ENCODE data around the gene GANC.

GANC gene

DNA sequence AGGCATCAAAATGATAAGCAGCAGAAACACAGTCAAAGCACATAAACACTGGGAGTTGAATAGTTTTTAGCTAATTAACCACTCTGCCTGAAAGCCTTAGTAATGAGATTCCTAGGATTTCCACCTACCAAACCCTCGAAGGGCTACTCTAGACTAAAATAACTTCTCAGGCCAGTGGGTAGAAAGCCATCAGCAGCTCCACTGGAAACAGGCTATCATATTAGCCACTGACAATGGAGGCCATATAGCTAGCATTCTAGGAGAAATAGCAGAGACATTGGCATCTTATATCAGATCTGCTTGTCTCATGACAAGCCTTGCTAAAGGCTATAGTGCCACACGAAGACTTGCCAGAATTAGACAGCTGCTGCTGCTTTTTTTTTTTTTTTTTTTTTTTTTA is 81.8 kb downstream of the GANC start:
- Mint-ChIP-seq H3K36me3 (ENCODE audit: insufficient read depth) (peaks cover 19% of the 10 kb centered on the region), H3K9me3 (no peaks in the 10 kb centered on the region), H3K4me3 (no peak overlapping the region), H3K27ac (ENCODE audit: low read depth) (no peak overlapping the region), H3K4me1 (no peaks in the 10 kb centered on the region), H3K27me3 (no peaks in the 10 kb centered on the region)
- DNase-seq (ENCODE audit: low spot score in 2 of 2) (no peak), ATAC-seq (replicated peaks; ENCODE audit: extremely low read depth, poor library complexity, severe bottlenecking) (no peak)

DNA sequence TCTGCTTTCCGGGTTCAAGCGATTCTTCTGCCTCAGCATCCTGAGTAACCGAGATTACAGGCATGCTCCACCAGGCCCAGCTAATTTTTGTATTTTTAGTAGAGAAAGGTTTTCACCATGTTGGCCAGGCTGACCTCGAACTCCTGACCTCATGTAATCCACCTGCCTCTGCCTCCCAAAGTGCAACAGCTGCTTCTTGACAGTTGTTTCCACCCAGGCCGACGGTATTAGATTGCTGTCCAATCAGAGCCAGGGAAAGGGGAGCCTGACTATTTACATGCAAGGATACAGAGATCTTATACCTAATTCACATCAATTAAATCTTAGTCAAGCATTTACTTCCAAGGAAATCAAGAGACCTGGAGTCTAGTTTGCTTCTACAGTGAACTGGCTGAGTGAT is 82.3 kb downstream of the GANC start:
- no peak overlapping the region for H3K4me3 Mint-ChIP-seq
- H3K27ac Mint-ChIP-seq (ENCODE audit: low read depth) = no peak overlapping the region
- H3K4me1 Mint-ChIP-seq = no peaks in the 10 kb centered on the region
- ATAC-seq (replicated peaks; ENCODE audit: extremely low read depth, poor library complexity, severe bottlenecking) (no peak), DNase-seq (ENCODE audit: low spot score in 2 of 2) (no peak)
- no peaks in the 10 kb centered on the region for H3K9me3 Mint-ChIP-seq
- peaks cover 19% of the 10 kb centered on the region for H3K36me3 Mint-ChIP-seq (ENCODE audit: insufficient read depth)
- no peaks in the 10 kb centered on the region for H3K27me3 Mint-ChIP-seq

DNA sequence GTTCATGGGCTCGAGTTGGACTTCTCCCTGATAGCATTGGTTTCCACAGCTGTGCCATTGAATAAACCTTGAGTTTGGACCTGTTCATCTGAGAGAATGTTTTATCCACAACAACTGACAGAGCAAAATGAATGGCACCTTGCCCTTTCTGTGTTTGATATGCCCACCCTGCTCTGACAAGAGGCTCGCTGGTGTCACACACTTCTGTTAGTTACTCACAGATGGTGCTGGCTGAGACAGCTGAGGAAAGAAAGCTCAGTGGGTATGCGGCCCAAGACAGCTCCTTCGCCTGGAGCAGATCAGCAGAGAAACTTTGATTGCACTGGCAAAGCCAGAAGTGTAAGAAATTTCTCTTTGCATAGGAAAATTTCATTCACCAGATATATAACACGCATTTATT is 83.8 kb downstream of the GANC start:
- Mint-ChIP-seq H3K4me1 (no peaks in the 10 kb centered on the region), H3K9me3 (no peaks in the 10 kb centered on the region), H3K4me3 (no peak overlapping the region), H3K36me3 (ENCODE audit: insufficient read depth) (peaks cover 12% of the 10 kb centered on the region), H3K27me3 (no peaks in the 10 kb centered on the region), H3K27ac (ENCODE audit: low read depth) (no peak overlapping the region)
- ATAC-seq (replicated peaks; ENCODE audit: extremely low read depth, poor library complexity, severe bottlenecking) (no peak), DNase-seq (ENCODE audit: low spot score in 2 of 2) (no peak)

DNA sequence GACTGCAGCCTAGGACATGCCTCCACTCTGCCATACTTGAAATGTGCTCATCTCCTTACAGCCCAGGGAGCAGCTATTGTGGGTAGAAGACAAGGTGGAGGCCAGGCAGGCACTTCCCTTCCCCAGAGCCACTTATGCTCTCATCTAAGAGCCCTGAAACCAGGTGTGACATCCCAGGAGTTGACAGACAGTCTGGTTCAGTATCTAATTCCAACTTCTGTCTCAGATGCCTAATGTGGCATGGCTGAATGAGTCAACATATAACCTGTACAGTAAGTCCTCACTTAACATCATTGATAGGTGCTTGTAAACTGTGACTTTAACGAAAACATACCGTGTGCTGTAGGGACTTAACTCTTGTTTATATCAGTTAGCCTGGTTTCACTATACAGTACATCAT is 85.1 kb downstream of the GANC start:
- Mint-ChIP-seq H3K36me3 (ENCODE audit: insufficient read depth) (peaks cover 5% of the 10 kb centered on the region), H3K4me1 (no peaks in the 10 kb centered on the region)
- no peak for ATAC-seq (replicated peaks; ENCODE audit: extremely low read depth, poor library complexity, severe bottlenecking)

DNA sequence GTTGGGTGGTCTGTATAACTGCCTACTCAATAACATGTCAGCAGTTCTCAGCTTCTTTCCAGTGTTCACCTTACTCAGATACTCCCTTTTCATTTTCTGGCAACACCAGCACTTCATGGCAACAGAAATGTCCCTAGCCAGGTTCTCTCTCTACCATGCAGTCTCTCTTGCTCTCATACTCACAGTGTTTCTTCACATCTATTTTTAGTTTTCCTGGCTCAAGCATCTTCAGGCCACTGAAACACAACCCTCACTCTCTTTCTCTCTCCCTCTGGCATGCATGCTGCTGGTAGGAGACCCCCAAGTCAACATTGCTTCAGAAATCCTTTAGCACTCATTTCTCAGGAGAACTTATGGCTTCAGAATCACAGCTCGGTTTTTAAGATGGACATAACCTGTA is 86.2 kb downstream of the GANC start, which contains the start of gene CAPN3:
Gene CAPN3 (plus strand): TSS at position 253 of the 400 bp plus-strand sequence. CDS start 305 bp downstream, outside the sequence.
- Mint-ChIP-seq H3K9me3 (no peaks in the 10 kb centered on the region), H3K27me3 (no peaks in the 10 kb centered on the region), H3K27ac (ENCODE audit: low read depth) (no peak within 1 kb of the TSS), H3K4me3 (no peak within 1 kb of the TSS), H3K4me1 (no peaks in the 10 kb centered on the region), H3K36me3 (ENCODE audit: insufficient read depth) (peaks cover 3% of the 10 kb centered on the region)
- DNase-seq (ENCODE audit: low spot score in 2 of 2) (no peak), ATAC-seq (replicated peaks; ENCODE audit: extremely low read depth, poor library complexity, severe bottlenecking) (no peak)

More for the DNA sequence above, 85.1 kb downstream of the GANC start:
- Mint-ChIP-seq H3K4me3 (no peak overlapping the region), H3K27ac (ENCODE audit: low read depth) (no peak overlapping the region), H3K9me3 (no peaks in the 10 kb centered on the region), H3K27me3 (no peaks in the 10 kb centered on the region)
- DNase-seq (ENCODE audit: low spot score in 2 of 2) = no peak

DNA sequence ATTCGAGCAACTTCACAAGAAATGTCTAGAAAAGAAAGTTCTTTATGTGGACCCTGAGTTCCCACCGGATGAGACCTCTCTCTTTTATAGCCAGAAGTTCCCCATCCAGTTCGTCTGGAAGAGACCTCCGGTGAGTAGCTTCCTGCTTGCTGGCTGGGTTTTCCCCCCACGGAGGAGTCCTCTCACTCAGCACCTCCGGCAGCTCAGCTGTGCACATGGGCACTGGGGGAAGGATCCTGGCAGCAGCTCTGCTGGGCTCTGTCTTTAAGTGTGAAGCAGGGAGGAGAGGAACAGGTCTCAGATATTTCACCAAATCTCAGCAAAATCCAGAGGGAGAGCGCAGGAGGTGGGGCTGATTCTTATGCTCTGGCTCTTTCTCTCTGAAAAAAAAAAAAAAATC is 87.0 kb downstream of the GANC start:
- Mint-ChIP-seq H3K27ac (ENCODE audit: low read depth) (no peak overlapping the region), H3K36me3 (ENCODE audit: insufficient read depth) (peaks cover 3% of the 10 kb centered on the region), H3K4me1 (no peaks in the 10 kb centered on the region), H3K27me3 (no peaks in the 10 kb centered on the region), H3K9me3 (no peaks in the 10 kb centered on the region), H3K4me3 (no peak overlapping the region)
- no peak for DNase-seq (ENCODE audit: low spot score in 2 of 2)
- ATAC-seq (replicated peaks; ENCODE audit: extremely low read depth, poor library complexity, severe bottlenecking) = no peak

DNA sequence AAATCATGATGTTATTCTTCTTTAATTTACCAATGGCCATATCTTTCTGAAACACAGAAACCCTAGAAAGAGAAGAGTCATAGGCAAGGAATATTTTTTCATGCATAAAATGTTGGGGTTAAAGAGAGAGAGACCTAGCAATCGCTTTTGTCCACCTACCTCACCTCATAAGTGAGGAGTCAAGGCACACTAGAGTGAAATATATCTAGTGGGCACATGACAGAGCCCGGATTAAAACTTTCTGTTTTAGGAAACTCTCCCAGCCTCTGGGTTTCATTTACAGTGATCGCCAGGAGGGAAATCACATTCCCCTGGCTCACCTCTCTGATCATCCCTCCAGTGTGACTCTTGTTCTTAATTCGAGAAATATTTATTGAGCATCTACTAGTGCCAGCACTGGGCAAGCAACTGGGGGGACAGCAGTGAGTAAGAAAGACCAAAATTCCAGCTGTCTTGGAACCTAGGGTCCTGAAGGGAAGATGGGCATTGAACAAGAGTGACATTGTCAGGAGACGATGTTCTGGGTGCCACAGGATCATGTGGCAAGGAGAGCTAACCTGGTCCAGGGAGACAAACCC is 87.6 kb downstream of the GANC start:
- H3K4me3 Mint-ChIP-seq = no peak overlapping the region
- no peaks in the 10 kb centered on the region for H3K4me1 Mint-ChIP-seq
- DNase-seq (ENCODE audit: low spot score in 2 of 2) = no peak
- H3K27ac Mint-ChIP-seq (ENCODE audit: low read depth) = no peak overlapping the region
- H3K9me3 Mint-ChIP-seq = no peaks in the 10 kb centered on the region
- H3K27me3 Mint-ChIP-seq = no peaks in the 10 kb centered on the region
- H3K36me3 Mint-ChIP-seq (ENCODE audit: insufficient read depth) = peaks cover 3% of the 10 kb centered on the region
- ATAC-seq (replicated peaks; ENCODE audit: extremely low read depth, poor library complexity, severe bottlenecking) = no peak

DNA sequence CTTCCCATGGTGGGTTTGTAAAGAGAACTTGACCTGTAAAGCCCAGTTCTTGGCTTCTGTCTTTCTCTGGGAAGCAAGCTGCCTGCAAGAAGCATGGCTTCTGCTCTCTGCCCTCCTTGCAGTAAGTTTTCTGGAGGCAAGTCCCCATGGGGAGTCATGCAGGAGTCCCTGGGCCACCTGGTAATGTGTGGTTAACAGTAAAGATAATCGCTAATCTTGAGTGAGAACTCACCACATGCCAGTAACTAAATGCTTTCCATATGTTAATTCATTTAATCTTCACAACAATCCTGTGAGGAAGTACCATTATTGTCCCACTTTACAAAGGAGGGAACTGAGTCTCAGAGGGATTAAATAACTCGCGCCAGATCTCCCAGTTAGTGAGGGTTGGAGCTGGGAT is 90.5 kb downstream of the GANC start:
- Mint-ChIP-seq H3K36me3 (ENCODE audit: insufficient read depth) (peaks cover 3% of the 10 kb centered on the region), H3K27ac (ENCODE audit: low read depth) (no peak overlapping the region), H3K4me1 (no peaks in the 10 kb centered on the region)

DNA sequence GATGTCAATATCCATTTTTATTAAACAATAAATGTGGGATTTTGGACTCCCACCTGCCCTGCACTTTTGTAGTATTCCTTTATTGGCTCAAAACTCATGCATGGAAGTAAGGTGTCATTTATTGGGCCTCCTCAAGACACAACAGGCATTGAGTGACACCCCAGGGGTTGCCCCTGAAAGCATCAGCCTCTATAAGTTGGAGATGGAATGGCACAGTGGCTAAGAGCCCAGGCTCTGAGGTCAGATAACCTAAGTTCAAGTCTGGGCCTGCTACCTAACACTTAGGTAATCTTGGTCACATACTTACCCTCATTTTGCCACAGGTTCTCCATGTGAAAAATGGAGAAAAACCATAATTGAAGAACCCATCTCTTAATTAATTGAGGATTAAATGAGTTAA is 90.9 kb downstream of the GANC start:
- ATAC-seq (replicated peaks; ENCODE audit: extremely low read depth, poor library complexity, severe bottlenecking) = no peak
- peaks cover 3% of the 10 kb centered on the region for H3K36me3 Mint-ChIP-seq (ENCODE audit: insufficient read depth)
- no peaks in the 10 kb centered on the region for H3K4me1 Mint-ChIP-seq
- H3K27me3 Mint-ChIP-seq = no peaks in the 10 kb centered on the region
- no peak overlapping the region for H3K4me3 Mint-ChIP-seq
- H3K9me3 Mint-ChIP-seq = no peaks in the 10 kb centered on the region
- no peak for DNase-seq (ENCODE audit: low spot score in 2 of 2)
- no peak overlapping the region for H3K27ac Mint-ChIP-seq (ENCODE audit: low read depth)

More for the DNA sequence above, 90.5 kb downstream of the GANC start:
- no peak for ATAC-seq (replicated peaks; ENCODE audit: extremely low read depth, poor library complexity, severe bottlenecking)
- Mint-ChIP-seq H3K27me3 (no peaks in the 10 kb centered on the region), H3K4me3 (no peak overlapping the region), H3K9me3 (no peaks in the 10 kb centered on the region)
- DNase-seq (ENCODE audit: low spot score in 2 of 2) = no peak

DNA sequence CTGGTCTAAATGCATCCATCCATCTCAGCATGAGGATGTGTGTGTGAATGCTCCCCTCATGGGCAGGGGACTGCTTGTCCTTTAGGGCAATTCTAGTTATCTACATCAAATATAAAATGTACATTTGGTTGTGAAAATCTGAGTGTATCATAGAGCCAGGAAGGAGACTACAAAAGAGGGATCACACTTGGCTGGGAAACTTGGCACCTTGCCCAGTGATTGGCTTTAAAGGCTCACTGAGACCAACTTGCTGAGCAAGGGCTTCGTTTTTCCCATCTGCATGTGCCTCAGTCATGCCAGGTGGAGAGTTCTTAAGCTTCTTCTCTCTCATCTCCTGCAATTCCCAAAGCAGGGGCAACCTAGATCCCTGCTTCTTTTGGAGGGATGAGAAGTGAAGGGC is 91.5 kb downstream of the GANC start:
- H3K9me3 Mint-ChIP-seq = no peaks in the 10 kb centered on the region
- H3K27me3 Mint-ChIP-seq = no peaks in the 10 kb centered on the region
- no peak overlapping the region for H3K4me3 Mint-ChIP-seq
- peaks cover 3% of the 10 kb centered on the region for H3K36me3 Mint-ChIP-seq (ENCODE audit: insufficient read depth)
- ATAC-seq (replicated peaks; ENCODE audit: extremely low read depth, poor library complexity, severe bottlenecking) (no peak), DNase-seq (ENCODE audit: low spot score in 2 of 2) (no peak)
- H3K27ac Mint-ChIP-seq (ENCODE audit: low read depth) = no peak overlapping the region
- no peaks in the 10 kb centered on the region for H3K4me1 Mint-ChIP-seq

DNA sequence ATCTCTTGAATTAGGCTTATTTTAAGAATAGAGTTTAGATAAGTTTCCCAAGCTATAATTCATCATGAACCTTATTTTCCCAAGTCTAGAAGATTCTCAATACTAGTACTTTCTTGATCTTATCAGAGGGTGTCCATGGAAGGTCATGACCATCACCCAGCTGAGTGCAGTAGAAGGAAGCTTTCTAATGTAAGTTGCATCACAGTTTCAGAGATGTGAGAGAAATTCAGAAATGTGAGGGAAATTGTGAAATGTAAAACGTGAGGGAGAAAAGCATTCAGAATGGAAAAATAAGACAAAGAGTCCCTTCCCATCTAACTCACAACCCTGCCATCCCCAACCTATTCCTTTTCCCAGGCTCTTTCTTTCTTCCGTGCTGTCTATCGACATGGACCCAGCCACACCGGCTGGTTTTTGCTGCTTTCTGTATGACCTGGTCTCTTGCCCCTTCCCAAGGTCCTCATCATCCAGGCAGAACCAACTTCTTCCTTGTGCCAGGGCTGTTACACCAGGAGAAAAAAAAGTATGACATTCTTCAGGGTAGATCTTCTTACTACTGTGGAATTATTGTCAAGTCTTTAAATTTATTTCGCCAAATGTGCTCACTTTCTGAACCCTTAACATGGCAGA is 93.0 kb downstream of the GANC start:
- Mint-ChIP-seq H3K27ac (ENCODE audit: low read depth) (no peak overlapping the region), H3K4me3 (no peak overlapping the region), H3K9me3 (no peaks in the 10 kb centered on the region), H3K36me3 (ENCODE audit: insufficient read depth) (peaks cover 3% of the 10 kb centered on the region), H3K4me1 (no peaks in the 10 kb centered on the region), H3K27me3 (no peaks in the 10 kb centered on the region)
- DNase-seq (ENCODE audit: low spot score in 2 of 2) = no peak
- no peak for ATAC-seq (replicated peaks; ENCODE audit: extremely low read depth, poor library complexity, severe bottlenecking)

DNA sequence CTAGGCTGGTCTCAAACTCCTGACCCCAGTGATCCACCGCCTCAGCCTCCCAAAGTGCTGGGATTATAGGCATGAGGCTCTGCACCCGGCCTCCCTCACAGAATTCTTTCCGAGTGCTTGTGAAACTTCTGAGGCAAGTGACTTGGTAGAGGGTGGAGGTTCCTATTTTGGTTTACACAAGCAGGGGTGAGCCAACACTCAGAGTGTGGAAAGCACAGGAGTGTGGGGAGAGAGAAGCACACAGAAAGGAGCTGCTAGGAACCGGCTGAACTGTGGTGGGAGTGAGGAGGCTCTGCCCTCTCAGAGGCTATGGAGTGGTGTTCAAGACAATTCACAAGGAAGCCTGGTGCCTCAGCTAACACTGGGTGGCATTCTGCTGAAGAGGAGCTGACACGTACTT is 94.0 kb downstream of the GANC start:
- H3K9me3 Mint-ChIP-seq = no peaks in the 10 kb centered on the region
- H3K4me1 Mint-ChIP-seq = no peaks in the 10 kb centered on the region
- no peak for DNase-seq (ENCODE audit: low spot score in 2 of 2)
- no peak for ATAC-seq (replicated peaks; ENCODE audit: extremely low read depth, poor library complexity, severe bottlenecking)
- no peaks in the 10 kb centered on the region for H3K27me3 Mint-ChIP-seq
- H3K4me3 Mint-ChIP-seq = no peak overlapping the region
- no peak overlapping the region for H3K27ac Mint-ChIP-seq (ENCODE audit: low read depth)
- H3K36me3 Mint-ChIP-seq (ENCODE audit: insufficient read depth) = no peaks in the 10 kb centered on the region

DNA sequence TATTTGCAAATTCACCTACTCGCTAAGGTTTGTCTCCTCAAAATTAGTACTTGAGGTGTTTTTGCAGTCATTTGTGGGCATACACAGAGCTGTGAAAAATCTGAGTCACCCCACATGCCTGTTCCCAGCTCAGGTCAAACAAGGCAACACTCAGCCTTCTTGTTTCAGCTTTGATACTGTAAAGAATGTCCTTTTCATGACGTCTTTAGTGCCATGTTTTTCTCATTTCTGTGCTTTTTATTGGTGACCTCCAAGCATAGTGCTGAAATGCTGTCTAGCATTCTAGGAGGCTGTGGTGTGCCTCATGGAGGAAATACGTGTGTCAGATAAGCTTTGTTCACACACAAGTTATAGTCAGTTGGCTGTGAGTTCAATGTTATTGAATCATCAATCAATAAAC is 95.1 kb downstream of the GANC start:
- Mint-ChIP-seq H3K4me1 (no peaks in the 10 kb centered on the region), H3K27ac (ENCODE audit: low read depth) (no peak overlapping the region), H3K9me3 (no peaks in the 10 kb centered on the region), H3K36me3 (ENCODE audit: insufficient read depth) (peaks cover 2% of the 10 kb centered on the region), H3K27me3 (no peaks in the 10 kb centered on the region), H3K4me3 (no peak overlapping the region)
- no peak for ATAC-seq (replicated peaks; ENCODE audit: extremely low read depth, poor library complexity, severe bottlenecking)
- DNase-seq (ENCODE audit: low spot score in 2 of 2) = no peak

All from central memory CD8-positive, alpha-beta T cell (primary cell).